Neutrophil (primary cell): Measurements from ENCODE around the gene ST8SIA3.

Experiments used
- H3K27ac ChIP-seq: fragments of 200-600 bp; sonication (generic); 2 replicates; pipeline ENCODE4 v1.5.1; 2016; ENCODE audit warnings: mild to moderate bottlenecking, moderate library complexity
- H3K27me3 ChIP-seq: fragments of 200-600 bp; sonication (generic); 2 replicates; pipeline ENCODE4 v1.6.0; 2016; ENCODE audit warnings: mild to moderate bottlenecking
- H3K36me3 ChIP-seq: fragments of 200-600 bp; sonication (generic); 2 replicates; pipeline ENCODE4 v1.5.1; 2017
- H3K4me1 ChIP-seq, 2 experiments: fragments of 200-600 bp in 1 of 2; sonication (generic) in 1 of 2; 1 replicate in 1 of 2; 2 replicates in 1 of 2; pipeline versions ENCODE4 v1.5.1 to v1.6.1; 2013 to 2016; ENCODE audit warnings: low read depth in 1 of 2, low read length in 1 of 2, mild to moderate bottlenecking in 1 of 2, moderate library complexity in 1 of 2; ENCODE audit not compliant: control insufficient read depth in 1 of 2, insufficient read depth in 1 of 2
- H3K4me3 ChIP-seq, 2 experiments: fragments of 200-600 bp in 1 of 2; sonication (generic) in 1 of 2; 1 replicate in 1 of 2; 2 replicates in 1 of 2; pipeline ENCODE4 v1.5.1; 2013 to 2016; ENCODE audit warnings: low read depth in 1 of 2, low read length in 1 of 2, mild to moderate bottlenecking in 1 of 2, moderate library complexity in 1 of 2
- H3K9me3 ChIP-seq: fragments of 200-600 bp; sonication (generic); 2 replicates; pipeline ENCODE4 v1.5.1; 2016
- TF ChIP-seq, protein P1 (sequence below): fragments of 200-600 bp; sonication (generic); IDR thresholded peaks from 2 replicates; pipeline ENCODE4 v1.5.1; 2016; ENCODE audit warnings: antibody characterized with exemption

Gene ST8SIA3

DNA sequence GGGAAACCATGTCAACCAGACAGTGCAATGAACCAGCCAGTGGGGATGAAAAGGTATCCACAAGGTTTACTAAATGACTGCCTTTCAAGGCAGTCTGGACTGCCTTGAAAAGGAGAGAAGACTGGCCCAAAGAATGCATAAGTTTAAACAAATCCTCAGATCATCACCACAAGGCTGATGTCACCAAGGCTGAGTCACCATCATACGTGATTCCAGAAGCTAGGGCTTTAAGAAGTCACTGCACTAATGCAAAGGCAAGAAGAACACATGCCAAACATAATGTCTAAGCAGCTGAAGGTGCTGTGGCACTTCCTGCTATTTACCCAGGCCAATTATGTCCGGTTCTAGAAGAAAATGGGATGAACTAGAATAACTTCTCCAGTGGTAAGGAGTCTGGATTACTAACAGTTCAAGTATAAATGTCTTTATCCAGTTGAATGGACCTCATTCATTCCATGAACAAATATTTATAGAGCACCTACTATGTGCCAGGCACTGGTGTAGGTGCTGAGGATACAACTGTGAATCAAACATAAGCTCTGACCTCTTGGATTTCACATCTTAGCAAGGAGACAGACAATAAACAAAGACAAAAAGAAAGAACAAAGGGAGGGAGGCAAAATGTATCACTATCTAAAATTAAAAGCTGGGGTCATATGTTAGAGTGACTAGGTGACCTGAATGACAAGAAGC, 45.2 kb downstream of the ST8SIA3 start:
- H3K4me3 ChIP-seq = no peak overlapping the region
- H3K27ac ChIP-seq = no peak overlapping the region
- peaks cover 3% of the 10 kb centered on the region for H3K27me3 ChIP-seq
- H3K36me3 ChIP-seq = no peaks in the 10 kb centered on the region
- TF ChIP-seq, protein P1, sequence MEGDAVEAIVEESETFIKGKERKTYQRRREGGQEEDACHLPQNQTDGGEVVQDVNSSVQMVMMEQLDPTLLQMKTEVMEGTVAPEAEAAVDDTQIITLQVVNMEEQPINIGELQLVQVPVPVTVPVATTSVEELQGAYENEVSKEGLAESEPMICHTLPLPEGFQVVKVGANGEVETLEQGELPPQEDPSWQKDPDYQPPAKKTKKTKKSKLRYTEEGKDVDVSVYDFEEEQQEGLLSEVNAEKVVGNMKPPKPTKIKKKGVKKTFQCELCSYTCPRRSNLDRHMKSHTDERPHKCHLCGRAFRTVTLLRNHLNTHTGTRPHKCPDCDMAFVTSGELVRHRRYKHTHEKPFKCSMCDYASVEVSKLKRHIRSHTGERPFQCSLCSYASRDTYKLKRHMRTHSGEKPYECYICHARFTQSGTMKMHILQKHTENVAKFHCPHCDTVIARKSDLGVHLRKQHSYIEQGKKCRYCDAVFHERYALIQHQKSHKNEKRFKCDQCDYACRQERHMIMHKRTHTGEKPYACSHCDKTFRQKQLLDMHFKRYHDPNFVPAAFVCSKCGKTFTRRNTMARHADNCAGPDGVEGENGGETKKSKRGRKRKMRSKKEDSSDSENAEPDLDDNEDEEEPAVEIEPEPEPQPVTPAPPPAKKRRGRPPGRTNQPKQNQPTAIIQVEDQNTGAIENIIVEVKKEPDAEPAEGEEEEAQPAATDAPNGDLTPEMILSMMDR = no peak
- H3K4me1 ChIP-seq = no peaks in the 10 kb centered on the region
- H3K9me3 ChIP-seq = no peaks in the 10 kb centered on the region

DNA sequence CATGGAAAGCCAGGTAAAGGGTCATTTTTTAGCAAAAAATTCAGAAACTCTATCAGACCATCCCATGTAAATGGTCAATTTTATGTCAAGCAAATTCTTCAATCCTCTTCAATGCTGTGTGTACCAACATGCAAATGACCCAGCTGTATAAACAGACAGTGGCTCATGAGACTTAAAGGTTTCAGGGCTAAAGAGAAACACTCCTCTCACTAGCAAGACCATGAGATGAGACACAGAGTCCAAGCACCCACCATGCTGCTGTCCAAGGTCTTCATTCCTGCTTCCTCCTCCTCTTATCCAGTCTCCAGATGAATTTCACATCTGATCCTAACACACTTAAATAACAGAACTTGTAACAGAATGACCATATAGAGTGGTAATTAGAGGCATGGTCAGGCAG, 52.0 kb downstream of the ST8SIA3 start:
- TF ChIP-seq, protein P1 = no peak
- no peaks in the 10 kb centered on the region for H3K4me1 ChIP-seq
- no peaks in the 10 kb centered on the region for H3K9me3 ChIP-seq
- no peak overlapping the region for H3K27ac ChIP-seq
- H3K36me3 ChIP-seq = no peaks in the 10 kb centered on the region
- no peak overlapping the region for H3K4me3 ChIP-seq
- H3K27me3 ChIP-seq = peaks cover 4% of the 10 kb centered on the region

DNA sequence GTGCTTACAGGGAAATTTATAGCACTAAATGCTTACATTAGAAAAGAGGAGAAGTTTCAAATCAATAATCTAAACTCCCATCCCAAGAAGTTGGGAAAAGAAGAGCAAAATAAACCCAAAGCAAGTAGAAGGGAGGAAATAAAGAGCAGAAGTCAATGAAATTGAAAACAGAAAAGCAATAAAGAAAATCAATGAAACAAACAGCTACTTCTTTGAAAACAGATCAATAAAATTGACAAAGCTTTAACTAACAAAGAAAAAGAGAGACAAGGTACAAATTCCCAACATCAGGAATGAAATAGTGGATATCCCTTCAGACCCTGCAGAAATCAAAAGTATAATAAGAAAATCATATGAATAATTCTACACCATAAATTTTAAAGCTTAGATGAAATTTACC, 57.3 kb downstream of the ST8SIA3 start:
- TF ChIP-seq, protein P1 = no peak
- Histone ChIP-seq H3K4me1 (no peaks in the 10 kb centered on the region), H3K9me3 (no peaks in the 10 kb centered on the region), H3K27me3 (peaks cover 12% of the 10 kb centered on the region), H3K4me3 (no peak overlapping the region), H3K27ac (no peak overlapping the region), H3K36me3 (no peaks in the 10 kb centered on the region)

DNA sequence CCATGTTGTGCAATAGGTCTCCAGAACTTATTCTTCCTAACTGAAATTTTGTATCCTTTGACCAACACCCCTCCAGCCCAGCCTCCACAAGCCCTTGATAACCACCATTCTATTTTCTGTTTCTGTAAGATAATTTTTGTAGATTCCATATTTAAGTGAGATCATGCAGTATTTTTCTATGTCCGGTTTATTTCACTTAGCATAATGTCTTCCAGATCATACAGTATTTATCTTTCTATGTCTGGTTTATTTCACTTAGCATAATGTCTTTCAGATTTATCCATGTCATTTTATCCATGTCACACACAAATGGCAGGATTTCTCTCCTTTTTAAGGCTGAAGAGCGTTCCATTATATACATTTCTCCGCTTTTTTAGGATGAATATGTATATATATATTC, 58.4 kb downstream of the ST8SIA3 start:
- TF ChIP-seq, protein P1 = no peak
- H3K9me3 ChIP-seq = no peaks in the 10 kb centered on the region
- H3K36me3 ChIP-seq = no peaks in the 10 kb centered on the region
- no peaks in the 10 kb centered on the region for H3K4me1 ChIP-seq
- H3K27me3 ChIP-seq = peaks cover 12% of the 10 kb centered on the region
- H3K4me3 ChIP-seq = no peak overlapping the region
- H3K27ac ChIP-seq = no peak overlapping the region

DNA sequence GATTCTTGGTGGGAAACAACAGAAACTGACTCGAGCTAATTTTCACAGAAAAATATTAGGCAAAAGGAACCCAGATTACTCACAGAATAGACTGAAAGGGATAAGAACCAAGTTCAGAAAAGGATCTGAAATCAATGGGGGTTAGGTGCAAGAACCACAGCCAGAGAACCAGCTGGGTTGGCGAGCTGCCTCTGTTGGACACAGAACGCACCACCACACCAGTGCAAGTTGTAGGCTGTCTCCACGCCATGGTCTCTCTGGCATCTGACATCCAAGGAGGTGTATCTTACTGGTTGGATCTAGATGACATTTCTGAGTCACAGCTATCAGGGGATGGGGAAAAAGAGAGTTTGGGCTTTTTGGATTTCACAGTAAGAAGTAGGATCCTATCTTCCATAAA, 64.2 kb downstream of the ST8SIA3 start:
- Histone ChIP-seq H3K27ac (no peak overlapping the region), H3K4me3 (no peak overlapping the region), H3K27me3 (peaks cover 41% of the 10 kb centered on the region), H3K4me1 (no peaks in the 10 kb centered on the region), H3K9me3 (no peaks in the 10 kb centered on the region), H3K36me3 (no peaks in the 10 kb centered on the region)
- TF ChIP-seq, protein P1 = no peak
